HL-60 (cell line): ENCODE data around the gene MLLT3.

Experiments
- DNase-seq, 2 experiments: peaks; one replicate each; pipeline ENCODE4 v3.0.0-alpha.2; 2010 to 2020; ENCODE audit warnings: low read depth in 1 of 2, low spot score in 1 of 2
- H3K27ac ChIP-seq: fragments of 250-450 bp; sonication (Bioruptor Pico); replicated peaks from 2 replicates; pipeline ENCODE4 v1.5.1; 2020; ENCODE audit warnings: mild to moderate bottlenecking, moderate library complexity
- H3K27me3 ChIP-seq: fragments of 250-450 bp; sonication (Bioruptor Pico); 2 replicates; pipeline ENCODE4 v1.5.1; 2021; ENCODE audit warnings: mild to moderate bottlenecking, moderate library complexity; ENCODE audit not compliant: insufficient read depth, poor library complexity, severe bottlenecking
- H3K4me3 ChIP-seq: replicated peaks from 2 replicates; pipeline ENCODE4 v1.5.1; 2011; ENCODE audit warnings: mild to moderate bottlenecking, control low read depth, low read length; ENCODE audit not compliant: insufficient read depth
- CTCF ChIP-seq: IDR thresholded peaks from one replicate; pipeline ENCODE4 v1.5.1; 2011; ENCODE audit warnings: low read length, control low read depth, inconsistent platforms; ENCODE audit not compliant: insufficient read depth
- GABPA ChIP-seq: IDR thresholded peaks from 2 replicates; pipeline ENCODE4 v1.6.1; 2012; ENCODE audit warnings: low read depth
- POLR2AphosphoS5 ChIP-seq: IDR thresholded peaks from 2 replicates; pipeline ENCODE4 v1.6.1; 2012; ENCODE audit warnings: low read depth
- REST ChIP-seq: IDR thresholded peaks from 2 replicates; pipeline ENCODE4 v1.6.1; 2012; ENCODE audit warnings: low read depth; ENCODE audit not compliant: insufficient replicate concordance
- SPI1 ChIP-seq: IDR thresholded peaks from 2 replicates; pipeline ENCODE4 v1.6.1; 2012; ENCODE audit warnings: low read depth, mild to moderate bottlenecking, borderline replicate concordance

MLLT3 gene

GRCh38 chr9:20632705-20633104 lies 10.4 kb upstream of the MLLT3 start:
- Histone ChIP-seq H3K4me3 (no peak overlapping the region), H3K27me3 (no peaks in the 10 kb centered on the region), H3K27ac (no peak overlapping the region)
- TF ChIP-seq REST (no peak), POLR2AphosphoS5 (no peak), SPI1 (no peak), CTCF (no peak), GABPA (no peak)
- DNase-seq, result peak in 1 of 2 experiments; percentile 3

- H3K27me3 ChIP-seq, result no peaks in the 10 kb centered on the region
These were observed 8.1 kb upstream of the MLLT3 start for GRCh38 chr9:20630241-20630943.

More at GRCh38 chr9:20630241-20630943, 8.1 kb upstream of the MLLT3 start:
- Histone ChIP-seq H3K4me3 (no peak overlapping the region), H3K27ac (no peak overlapping the region)
- DNase-seq, result no peak
- TF ChIP-seq GABPA (no peak), POLR2AphosphoS5 (no peak), SPI1 (no peak), CTCF (no peak), REST (no peak)
